Ascending aorta (tissue), 2 donors: ENCODE data around the gene RFX4. TPM values are rescaled to one million over a fixed set of nuclear protein-coding genes. Genes with fewer than 3 reads are reported as not detected.

Source experiments
- DNase-seq, 2 donors: peaks; one replicate each; pipeline ENCODE4 v3.0.0-alpha.2; 2019; ENCODE audit warnings: low spot score in 2 of 2
- H3K27ac ChIP-seq, 2 donors: fragments of 200-600 bp; sonication (generic); one replicate each; pipeline ENCODE4 v1.5.1; 2016 to 2017; ENCODE audit warnings: mild to moderate bottlenecking in 1 of 2
- H3K27me3 ChIP-seq: fragments of 200-600 bp; sonication (generic); one replicate; pipeline ENCODE4 v1.5.1; 2017
- H3K36me3 ChIP-seq, 2 donors: fragments of 200-600 bp; sonication (generic); one replicate each; pipeline ENCODE4 v1.5.1; 2016
- H3K4me1 ChIP-seq, 2 donors: fragments of 200-600 bp; sonication (generic); one replicate each; pipeline ENCODE4 v1.5.1; 2016 to 2017; ENCODE audit warnings: mild to moderate bottlenecking in 1 of 2
- H3K4me3 ChIP-seq, 2 donors: fragments of 200-600 bp; sonication (generic); one replicate each; pipeline ENCODE4 v1.5.1; 2016 to 2017; ENCODE audit warnings: mild to moderate bottlenecking in 1 of 2
- H3K9me3 ChIP-seq, 2 donors: fragments of 200-600 bp; sonication (generic); one replicate each; pipeline ENCODE4 v1.5.1; 2016
- intact Hi-C: fragments of 100-400 bp; cut with DNase I; formaldehyde crosslinking; loops from one replicate; pipeline ENCODE4 v1.15.1; 2023
- total RNA-seq: library from RNA; depleted of rRNA; stranded (reverse); fragments of >200 nt; gene quantifications from one replicate; pipeline ENCODE4 v1.1.0, GENCODE V29; 2016
- TF ChIP-seq, protein P1 (sequence below), 3 experiments: fragments of 200-600 bp in 2 of 3; fragments of 450-650 bp in 1 of 3; sonication (generic) in 2 of 3; IDR thresholded peaks; one replicate each; pipeline ENCODE4 v1.5.1; 2016 to 2019; ENCODE audit warnings: antibody characterized with exemption in 3 of 3, mild to moderate bottlenecking in 1 of 3, moderate library complexity in 1 of 3

RFX4 gene
- total RNA-seq, 1 donor from 2014 or later: not detected

DNA sequence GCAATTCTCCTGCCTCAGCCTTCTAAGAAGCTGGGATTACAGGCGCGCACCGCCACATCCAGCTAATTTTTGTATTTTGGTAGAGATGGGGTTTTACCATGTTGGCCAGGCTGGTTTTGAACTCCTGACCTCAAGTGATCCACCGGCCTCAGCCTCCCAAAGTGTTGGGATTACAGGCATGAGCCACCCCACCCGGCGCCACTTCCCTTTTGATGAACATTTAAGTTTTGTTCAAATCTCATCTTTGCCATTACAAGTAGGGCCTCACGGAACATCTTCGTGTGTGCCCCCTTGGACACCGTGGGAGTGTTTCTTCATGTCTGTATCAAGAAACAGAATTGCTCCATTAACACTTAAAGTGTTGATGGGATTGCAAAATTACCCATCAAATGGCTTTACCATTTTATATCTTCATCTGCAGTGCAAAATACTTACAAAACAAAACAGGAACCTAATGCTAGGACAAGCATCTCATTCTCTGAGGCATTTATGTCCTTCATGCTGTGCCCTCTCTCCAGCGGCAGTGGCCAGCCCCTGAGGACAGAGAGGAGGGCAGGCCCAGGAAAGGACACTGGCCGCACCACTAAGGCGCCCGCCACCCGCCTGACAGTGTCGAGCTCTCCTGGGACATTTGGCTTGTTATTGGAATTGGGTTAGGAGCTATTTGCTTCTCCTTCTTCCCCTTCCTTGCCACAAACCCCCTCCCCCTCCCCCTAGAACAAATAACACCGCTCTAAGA, 61.7 kb downstream of the RFX4 start:
- H3K9me3 ChIP-seq: no peaks in the 10 kb centered on the region
- H3K36me3 ChIP-seq: no peaks in the 10 kb centered on the region
- TF ChIP-seq, protein P1, sequence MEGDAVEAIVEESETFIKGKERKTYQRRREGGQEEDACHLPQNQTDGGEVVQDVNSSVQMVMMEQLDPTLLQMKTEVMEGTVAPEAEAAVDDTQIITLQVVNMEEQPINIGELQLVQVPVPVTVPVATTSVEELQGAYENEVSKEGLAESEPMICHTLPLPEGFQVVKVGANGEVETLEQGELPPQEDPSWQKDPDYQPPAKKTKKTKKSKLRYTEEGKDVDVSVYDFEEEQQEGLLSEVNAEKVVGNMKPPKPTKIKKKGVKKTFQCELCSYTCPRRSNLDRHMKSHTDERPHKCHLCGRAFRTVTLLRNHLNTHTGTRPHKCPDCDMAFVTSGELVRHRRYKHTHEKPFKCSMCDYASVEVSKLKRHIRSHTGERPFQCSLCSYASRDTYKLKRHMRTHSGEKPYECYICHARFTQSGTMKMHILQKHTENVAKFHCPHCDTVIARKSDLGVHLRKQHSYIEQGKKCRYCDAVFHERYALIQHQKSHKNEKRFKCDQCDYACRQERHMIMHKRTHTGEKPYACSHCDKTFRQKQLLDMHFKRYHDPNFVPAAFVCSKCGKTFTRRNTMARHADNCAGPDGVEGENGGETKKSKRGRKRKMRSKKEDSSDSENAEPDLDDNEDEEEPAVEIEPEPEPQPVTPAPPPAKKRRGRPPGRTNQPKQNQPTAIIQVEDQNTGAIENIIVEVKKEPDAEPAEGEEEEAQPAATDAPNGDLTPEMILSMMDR (IDR thresholded peaks at IDR 0.05): no peak
- no peaks in the 10 kb centered on the region for H3K4me1 ChIP-seq
- H3K27ac ChIP-seq: no peak overlapping the region
- DNase-seq: no peak
- no peaks in the 10 kb centered on the region for H3K27me3 ChIP-seq
- intact Hi-C loops: no loop called here
- no peak overlapping the region for H3K4me3 ChIP-seq

DNA sequence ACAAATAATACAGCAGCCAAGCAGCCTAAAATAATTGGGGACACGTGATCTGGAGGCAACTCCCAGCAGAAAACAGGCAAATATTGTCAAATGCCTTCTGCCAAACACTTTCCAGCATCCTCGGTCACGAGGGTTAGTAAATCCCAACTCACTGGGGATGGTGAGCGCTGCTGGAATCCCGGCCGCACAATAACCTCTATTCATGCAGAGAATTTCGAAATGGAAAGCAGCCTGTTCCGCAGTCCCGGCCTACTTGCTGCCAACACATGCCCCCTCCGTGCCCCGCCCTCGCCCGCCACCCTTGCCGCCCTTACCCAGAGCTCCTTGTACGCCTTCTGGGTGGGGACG, 62.2 kb downstream of the RFX4 start:
- no peak overlapping the region for H3K27ac ChIP-seq
- H3K27me3 ChIP-seq: no peaks in the 10 kb centered on the region
- intact Hi-C loops: no loop called here
- DNase-seq: no peak
- TF ChIP-seq, protein P1 (IDR thresholded peaks at IDR 0.05): no peak
- no peaks in the 10 kb centered on the region for H3K4me1 ChIP-seq
- no peak overlapping the region for H3K4me3 ChIP-seq
- H3K36me3 ChIP-seq: no peaks in the 10 kb centered on the region
- no peaks in the 10 kb centered on the region for H3K9me3 ChIP-seq

DNA sequence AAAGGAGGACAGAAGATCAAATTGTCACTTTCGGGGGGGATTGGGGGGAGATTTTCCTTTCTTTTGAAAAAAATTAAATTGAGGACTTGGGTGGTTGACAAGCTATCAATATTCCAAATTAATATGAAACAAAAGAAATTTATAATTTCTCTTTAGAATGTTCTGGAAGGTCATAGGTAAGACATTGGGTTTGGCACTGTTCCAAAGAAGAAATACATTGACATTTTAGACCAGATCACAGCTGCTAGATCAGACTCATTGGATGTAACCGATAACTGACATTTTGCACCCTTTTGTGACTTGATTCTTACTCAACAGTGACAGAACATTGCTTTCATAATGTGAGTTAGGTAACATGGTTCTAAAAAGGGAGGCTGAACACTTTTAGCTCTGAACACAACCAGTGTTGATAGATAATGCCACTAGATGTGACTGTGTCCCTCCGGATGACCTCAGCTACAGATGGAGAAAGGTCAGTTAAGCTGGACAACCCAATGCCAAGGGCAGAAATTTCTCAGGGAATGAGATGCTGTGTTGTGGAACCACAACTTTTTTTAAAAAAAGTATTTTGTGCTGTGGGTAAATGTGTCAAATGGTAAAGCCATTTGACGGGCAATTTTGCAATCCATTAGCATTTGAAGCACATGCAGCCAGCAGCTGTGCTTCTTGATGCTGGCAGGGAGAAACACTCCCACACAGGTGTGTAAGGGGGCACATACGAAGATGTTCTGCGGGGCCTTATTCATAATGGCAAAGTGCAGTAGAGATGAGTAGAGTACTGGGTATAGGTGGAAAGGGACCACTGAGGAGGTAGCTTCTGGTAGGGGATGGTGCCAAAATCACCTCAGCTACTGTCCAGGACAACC, 62.9 kb downstream of the RFX4 start:
- intact Hi-C loops: no loop called here
- Histone ChIP-seq H3K36me3 (no peaks in the 10 kb centered on the region), H3K4me1 (no peaks in the 10 kb centered on the region), H3K27ac (no peak overlapping the region), H3K27me3 (no peaks in the 10 kb centered on the region), H3K9me3 (no peaks in the 10 kb centered on the region), H3K4me3 (no peak overlapping the region)
- TF ChIP-seq, protein P1 (IDR thresholded peaks at IDR 0.05): no peak
- no peak for DNase-seq

DNA sequence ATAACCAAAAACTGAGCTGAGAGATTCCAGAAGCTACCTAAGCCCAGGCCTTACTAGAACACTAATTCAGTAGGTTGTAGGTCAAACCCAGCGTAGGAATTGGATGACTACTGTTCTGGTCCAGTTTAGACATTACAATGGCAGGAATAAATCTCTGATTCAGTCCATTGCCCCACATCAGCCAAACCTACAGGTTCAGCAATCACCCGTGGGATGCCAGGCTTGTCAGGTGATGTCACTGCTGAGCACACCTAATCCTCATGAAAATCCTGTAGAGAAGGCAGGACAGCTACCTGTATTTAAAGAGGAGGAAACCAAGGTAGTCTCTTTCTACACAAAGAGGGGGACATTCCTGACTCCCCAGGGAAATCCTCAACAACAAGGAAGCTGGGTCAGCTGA, 63.7 kb downstream of the RFX4 start:
- no peak overlapping the region for H3K27ac ChIP-seq
- H3K4me1 ChIP-seq: no peaks in the 10 kb centered on the region
- no peaks in the 10 kb centered on the region for H3K27me3 ChIP-seq
- H3K36me3 ChIP-seq: no peaks in the 10 kb centered on the region
- H3K9me3 ChIP-seq: no peaks in the 10 kb centered on the region
- TF ChIP-seq, protein P1 (IDR thresholded peaks at IDR 0.05): no peak
- intact Hi-C loops: no loop called here
- DNase-seq: no peak
- H3K4me3 ChIP-seq: no peak overlapping the region

DNA sequence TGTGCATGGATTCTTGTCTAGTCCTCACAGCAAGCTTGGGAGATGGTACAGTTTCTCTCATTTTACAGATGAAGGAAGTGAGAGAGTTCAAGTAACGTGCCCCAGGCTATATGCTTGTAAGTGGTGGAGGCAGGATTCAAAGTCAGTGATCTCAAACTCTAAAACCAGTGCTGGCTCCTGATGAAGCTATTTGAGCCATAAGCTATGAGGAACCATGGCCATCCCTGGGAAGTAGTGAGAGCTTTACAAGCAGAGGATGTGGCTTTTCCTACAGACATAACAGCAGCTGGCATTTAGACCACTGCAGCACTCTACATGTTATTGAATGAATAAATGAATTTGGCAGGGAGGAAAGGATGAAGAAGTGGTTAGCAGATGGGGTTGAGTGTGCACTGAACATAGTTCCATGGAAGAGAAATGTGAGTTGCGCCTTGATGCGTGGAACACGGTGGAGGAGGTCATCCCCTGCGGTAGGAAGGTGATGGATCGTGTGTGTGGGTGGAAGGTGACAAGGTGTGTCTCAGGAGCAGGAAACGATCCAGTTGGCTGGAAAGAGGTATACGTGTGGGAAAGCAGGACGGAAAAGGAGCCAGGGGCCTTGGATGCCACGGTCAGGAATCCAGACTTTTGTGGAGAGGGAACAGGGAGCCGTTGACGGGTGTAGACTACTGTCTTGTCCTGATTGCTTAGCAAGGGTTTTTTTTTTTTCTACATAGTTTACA, 65.2 kb downstream of the RFX4 start:
- Histone ChIP-seq H3K4me1 (no peaks in the 10 kb centered on the region), H3K4me3 (no peak overlapping the region), H3K36me3 (no peaks in the 10 kb centered on the region), H3K9me3 (no peaks in the 10 kb centered on the region), H3K27ac (no peak overlapping the region), H3K27me3 (no peaks in the 10 kb centered on the region)
- no peak for DNase-seq
- intact Hi-C loops: no loop called here
- TF ChIP-seq, protein P1 (IDR thresholded peaks at IDR 0.05): no peak
